Glutamatergic neuron (in vitro differentiated cells): Measurements from ENCODE around the gene SIK3. TPM values are rescaled to one million over a fixed set of nuclear protein-coding genes. Genes with fewer than 3 reads are reported as not detected.

ENCODE experiments used
- DNase-seq: peaks from one replicate; pipeline ENCODE4 v3.0.0; 2022
- H3K27ac Mint-ChIP-seq: one replicate; pipeline ENCODE4 v1.8.0; 2020; ENCODE audit warnings: mild to moderate bottlenecking, mixed read lengths, inconsistent platforms; ENCODE audit not compliant: unreplicated experiment
- H3K27me3 Mint-ChIP-seq: one replicate; pipeline ENCODE4 v1.8.0; 2020; ENCODE audit warnings: mild to moderate bottlenecking, moderate library complexity, mixed read lengths, inconsistent platforms; ENCODE audit not compliant: unreplicated experiment
- H3K36me3 Mint-ChIP-seq: one replicate; pipeline ENCODE4 v1.8.0; 2020; ENCODE audit warnings: mild to moderate bottlenecking, mixed read lengths, inconsistent platforms; ENCODE audit not compliant: unreplicated experiment
- H3K4me1 Mint-ChIP-seq: one replicate; pipeline ENCODE4 v1.8.0; 2020; ENCODE audit warnings: mild to moderate bottlenecking, low read depth, mixed read lengths, inconsistent platforms; ENCODE audit not compliant: unreplicated experiment
- H3K4me3 Mint-ChIP-seq: one replicate; pipeline ENCODE4 v1.8.0; 2020; ENCODE audit warnings: mild to moderate bottlenecking, mixed read lengths, inconsistent platforms; ENCODE audit not compliant: unreplicated experiment
- H3K9me3 Mint-ChIP-seq: one replicate; pipeline ENCODE4 v1.8.0; 2020; ENCODE audit warnings: mild to moderate bottlenecking, moderate library complexity, mixed read lengths, inconsistent platforms; ENCODE audit not compliant: unreplicated experiment
- total RNA-seq: library from RNA; stranded (reverse); fragmentation: NEBNext Ultra II Directional; extraction: Animal tissue kit (Norgen Biotek cat#: 25700); gene quantifications from one replicate; pipeline ENCODE4 v1.2.1, GENCODE V29; 2021; ENCODE audit not compliant: unreplicated experiment
- TF ChIP-seq, protein P1 (sequence below): fragments of 200-600 bp; sonication (generic); IDR thresholded peaks from one replicate; pipeline ENCODE4 v1.5.0; 2021; ENCODE audit not compliant: partially characterized antibody, unreplicated experiment

Gene SIK3
- total RNA-seq, 1 donor from 2014 or later, result 22.2 TPM

DNA sequence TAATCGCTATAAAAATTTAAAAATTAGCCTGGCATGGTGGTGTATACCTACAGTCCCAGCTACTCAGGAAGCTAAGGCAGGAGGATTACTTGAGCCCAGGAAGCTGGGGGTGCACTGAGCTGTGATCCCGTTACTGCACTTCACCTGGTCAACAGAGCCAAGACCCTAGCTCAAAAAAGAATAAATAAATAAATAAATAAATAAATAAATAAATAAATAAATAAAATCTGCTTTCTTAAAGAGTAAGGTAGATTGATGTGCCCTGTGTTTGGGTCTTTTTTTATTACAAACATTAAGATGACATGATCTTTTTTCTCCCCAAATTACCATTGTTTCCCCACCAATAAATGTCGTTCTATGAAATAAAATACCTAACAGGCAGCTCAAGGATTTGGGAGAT lies 146.5 kb downstream of the SIK3 start:
- Mint-ChIP-seq H3K4me1 (peaks cover 3% of the 10 kb centered on the region), H3K36me3 (no peaks in the 10 kb centered on the region), H3K27ac (no peak overlapping the region), H3K9me3 (no peaks in the 10 kb centered on the region), H3K4me3 (no peak overlapping the region), H3K27me3 (no peaks in the 10 kb centered on the region)
- DNase-seq, result no peak
- TF ChIP-seq, protein P1, sequence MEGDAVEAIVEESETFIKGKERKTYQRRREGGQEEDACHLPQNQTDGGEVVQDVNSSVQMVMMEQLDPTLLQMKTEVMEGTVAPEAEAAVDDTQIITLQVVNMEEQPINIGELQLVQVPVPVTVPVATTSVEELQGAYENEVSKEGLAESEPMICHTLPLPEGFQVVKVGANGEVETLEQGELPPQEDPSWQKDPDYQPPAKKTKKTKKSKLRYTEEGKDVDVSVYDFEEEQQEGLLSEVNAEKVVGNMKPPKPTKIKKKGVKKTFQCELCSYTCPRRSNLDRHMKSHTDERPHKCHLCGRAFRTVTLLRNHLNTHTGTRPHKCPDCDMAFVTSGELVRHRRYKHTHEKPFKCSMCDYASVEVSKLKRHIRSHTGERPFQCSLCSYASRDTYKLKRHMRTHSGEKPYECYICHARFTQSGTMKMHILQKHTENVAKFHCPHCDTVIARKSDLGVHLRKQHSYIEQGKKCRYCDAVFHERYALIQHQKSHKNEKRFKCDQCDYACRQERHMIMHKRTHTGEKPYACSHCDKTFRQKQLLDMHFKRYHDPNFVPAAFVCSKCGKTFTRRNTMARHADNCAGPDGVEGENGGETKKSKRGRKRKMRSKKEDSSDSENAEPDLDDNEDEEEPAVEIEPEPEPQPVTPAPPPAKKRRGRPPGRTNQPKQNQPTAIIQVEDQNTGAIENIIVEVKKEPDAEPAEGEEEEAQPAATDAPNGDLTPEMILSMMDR, result no peak

DNA sequence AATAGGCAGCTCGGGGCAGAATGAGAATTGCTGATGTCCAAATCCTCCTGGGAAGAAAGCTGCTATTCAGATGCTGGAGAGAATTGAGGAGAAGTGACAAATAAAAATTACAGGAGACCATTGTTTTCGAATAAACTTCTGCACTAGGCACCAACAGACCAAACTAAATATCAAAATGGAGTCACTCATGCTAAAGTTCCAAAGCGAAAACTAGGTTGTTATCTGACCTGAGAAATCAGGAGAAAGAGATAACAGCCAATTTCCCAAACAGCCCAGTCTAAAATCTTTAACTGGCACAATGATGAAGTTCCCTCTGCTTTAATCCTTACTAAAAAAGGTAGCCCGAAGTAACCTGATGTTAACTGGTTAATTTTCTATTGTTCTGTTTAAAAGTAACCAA lies 148.0 kb downstream of the SIK3 start:
- H3K27me3 Mint-ChIP-seq, result peaks cover 1% of the 10 kb centered on the region
- H3K27ac Mint-ChIP-seq, result no peak overlapping the region
- TF ChIP-seq, protein P1, result no peak
- H3K36me3 Mint-ChIP-seq, result no peaks in the 10 kb centered on the region
- no peak for DNase-seq
- H3K4me3 Mint-ChIP-seq, result no peak overlapping the region
- H3K9me3 Mint-ChIP-seq, result no peaks in the 10 kb centered on the region
- no peaks in the 10 kb centered on the region for H3K4me1 Mint-ChIP-seq

DNA sequence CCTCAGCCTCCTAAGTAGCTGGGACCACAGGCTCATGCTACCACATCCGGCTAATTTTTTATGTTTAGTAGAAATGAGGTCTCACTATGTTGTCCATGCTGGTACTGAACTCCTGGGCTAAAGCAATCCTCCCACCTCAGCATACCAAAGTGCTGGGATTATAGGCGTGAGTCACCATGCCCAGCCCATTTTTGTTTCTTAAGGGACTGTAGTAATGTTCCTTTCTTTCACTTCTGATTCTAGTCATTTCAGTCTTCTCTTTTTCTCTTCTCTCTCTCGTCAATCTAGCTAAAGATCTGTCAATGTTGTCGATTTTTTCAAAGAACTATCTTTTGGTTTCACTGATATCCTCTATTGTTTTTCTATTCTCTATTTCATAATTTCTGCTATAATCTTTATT lies 149.8 kb downstream of the SIK3 start:
- H3K4me1 Mint-ChIP-seq, result peaks cover 4% of the 10 kb centered on the region
- no peaks in the 10 kb centered on the region for H3K36me3 Mint-ChIP-seq
- H3K27me3 Mint-ChIP-seq, result peaks cover 1% of the 10 kb centered on the region
- H3K9me3 Mint-ChIP-seq, result no peaks in the 10 kb centered on the region
- no peak for DNase-seq
- H3K4me3 Mint-ChIP-seq, result no peak overlapping the region
- no peak overlapping the region for H3K27ac Mint-ChIP-seq
- TF ChIP-seq, protein P1, result no peak

DNA sequence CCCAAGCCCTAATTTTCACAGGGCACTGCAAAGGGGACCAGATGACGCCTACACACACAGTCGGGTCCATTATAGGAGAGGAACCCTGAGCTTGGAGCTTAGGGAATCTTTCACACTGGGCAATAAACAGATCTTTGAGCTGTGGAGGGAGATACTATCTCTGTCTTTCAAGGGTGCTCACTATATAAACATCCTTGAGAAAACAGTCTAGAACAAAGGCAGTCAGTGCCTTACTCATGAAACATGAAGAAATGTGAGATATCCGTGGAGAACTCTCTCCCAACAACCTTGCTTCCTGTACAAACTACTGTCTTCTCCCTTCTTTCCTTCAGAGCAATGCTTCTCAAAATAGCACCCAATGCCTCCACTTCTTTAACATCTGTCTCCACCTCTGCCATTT lies 151.8 kb downstream of the SIK3 start:
- no peaks in the 10 kb centered on the region for H3K36me3 Mint-ChIP-seq
- no peak overlapping the region for H3K27ac Mint-ChIP-seq
- H3K27me3 Mint-ChIP-seq, result peaks cover 1% of the 10 kb centered on the region
- no peak overlapping the region for H3K4me3 Mint-ChIP-seq
- TF ChIP-seq, protein P1, result no peak
- peaks cover 5% of the 10 kb centered on the region for H3K4me1 Mint-ChIP-seq
- H3K9me3 Mint-ChIP-seq, result no peaks in the 10 kb centered on the region
- DNase-seq, result no peak

DNA sequence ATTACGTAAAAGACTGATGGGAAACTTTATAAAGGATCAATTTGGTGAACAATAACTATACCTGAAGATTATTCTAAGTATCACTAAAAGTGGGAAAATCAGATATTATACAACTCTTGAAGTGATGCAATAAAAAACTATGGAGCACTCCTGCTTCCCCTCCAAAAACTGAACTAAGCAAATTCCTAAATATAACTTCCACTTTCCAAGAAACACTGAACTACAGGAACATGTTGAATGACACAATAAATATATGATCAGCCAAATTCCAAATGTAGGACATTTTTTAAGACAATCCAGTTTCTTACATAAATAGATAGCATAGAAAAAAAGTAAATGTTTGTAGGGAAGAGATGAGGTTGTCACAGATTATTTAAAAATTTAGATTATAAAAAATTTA lies 158.7 kb downstream of the SIK3 start:
- Mint-ChIP-seq H3K36me3 (no peaks in the 10 kb centered on the region), H3K9me3 (no peaks in the 10 kb centered on the region), H3K4me3 (no peak overlapping the region), H3K27me3 (no peaks in the 10 kb centered on the region), H3K4me1 (peaks cover 5% of the 10 kb centered on the region), H3K27ac (no peak overlapping the region)
- TF ChIP-seq, protein P1, result no peak
- DNase-seq, result no peak
